Measurements from ENCODE around the gene LSM14A.
"Not testable (repeated sequence)": the region's sequence is repeated elsewhere in the genome, so short reads cannot be mapped to it uniquely, and the experiment has no call there.

- TF ChIP-seq CTCF, POLR2AphosphoS5 (IDR thresholded peaks at IDR 0.05): not testable (repeated sequence)
Measured at GRCh38 chr19:34158966-34159365, 13.3 kb upstream of the LSM14A start.

Data from prostate gland (tissue), 2 donors.